ENCODE results near the gene LAMA1.

The LAMA1 gene

GRCh38 chr18:7104649-7105048 lies 12.9 kb downstream of the LAMA1 start:
- no peak for DNase-seq (ENCODE audit: extremely low read depth, low read depth)
- TF ChIP-seq CTCF (IDR thresholded peaks at IDR 0.05; ENCODE audit: low read depth, low read length) = no peak

- TF ChIP-seq CTCF (IDR thresholded peaks at IDR 0.05; ENCODE audit: low read depth, low read length) = no peak
- DNase-seq (ENCODE audit: extremely low read depth, low read depth) = no peak
Observed at GRCh38 chr18:7102131-7102530, 15.5 kb downstream of the LAMA1 start.

- no peak for DNase-seq (ENCODE audit: extremely low read depth, low read depth)
- no peak for TF ChIP-seq CTCF (IDR thresholded peaks at IDR 0.05; ENCODE audit: low read depth, low read length)
Observed at GRCh38 chr18:7096838-7097237, 20.8 kb downstream of the LAMA1 start.

- no peak for TF ChIP-seq CTCF (IDR thresholded peaks at IDR 0.05; ENCODE audit: low read depth, low read length)
- DNase-seq (ENCODE audit: extremely low read depth, low read depth) = no peak
Observed at GRCh38 chr18:7094427-7094826, 23.2 kb downstream of the LAMA1 start.

- no peak for DNase-seq (ENCODE audit: extremely low read depth, low read depth)
- no peak for TF ChIP-seq CTCF (IDR thresholded peaks at IDR 0.05; ENCODE audit: low read depth, low read length)
Observed at GRCh38 chr18:7090771-7091170, 26.8 kb downstream of the LAMA1 start.

- no peak for DNase-seq (ENCODE audit: extremely low read depth, low read depth)
- no peak for TF ChIP-seq CTCF (IDR thresholded peaks at IDR 0.05; ENCODE audit: low read depth, low read length)
Observed at GRCh38 chr18:7089369-7089768, 28.2 kb downstream of the LAMA1 start.

GRCh38 chr18:7084080-7085065 lies 33.2 kb downstream of the LAMA1 start:
- peak; percentile 35 for DNase-seq (ENCODE audit: extremely low read depth, low read depth)

More at GRCh38 chr18:7084080-7085065, 33.2 kb downstream of the LAMA1 start:
- no peak for TF ChIP-seq CTCF (IDR thresholded peaks at IDR 0.05; ENCODE audit: low read depth, low read length)
